ENCODE measurements around the gene C5orf58.

The C5orf58 gene

GRCh38 chr5:170286386-170286925 is 53.7 kb downstream of the C5orf58 start:
- no peak for TF ChIP-seq CTCF (conservative IDR thresholded peaks at IDR 0.05; ENCODE audit: low read depth, low read length)
- DNase-seq (ENCODE audit: low read depth) = no peak
- no peak overlapping the region for H3K4me3 ChIP-seq (ENCODE audit: low read depth, low read length)

GRCh38 chr5:170287532-170287931 is 54.7 kb downstream of the C5orf58 start:
- DNase-seq (ENCODE audit: low read depth) = peak; percentile 57
- H3K4me3 ChIP-seq (ENCODE audit: low read depth, low read length) = no peak overlapping the region
- no peak for TF ChIP-seq CTCF (conservative IDR thresholded peaks at IDR 0.05; ENCODE audit: low read depth, low read length)

- no peak overlapping the region for H3K4me3 ChIP-seq (ENCODE audit: low read depth, low read length)
- DNase-seq (ENCODE audit: low read depth) = no peak
- no peak for TF ChIP-seq CTCF (conservative IDR thresholded peaks at IDR 0.05; ENCODE audit: low read depth, low read length)
Observed at GRCh38 chr5:170288151-170288550, 55.4 kb downstream of the C5orf58 start.

GRCh38 chr5:170288551-170288950 is 55.8 kb downstream of the C5orf58 start:
- no peak for DNase-seq (ENCODE audit: low read depth)
- no peak overlapping the region for H3K4me3 ChIP-seq (ENCODE audit: low read depth, low read length)
- no peak for TF ChIP-seq CTCF (conservative IDR thresholded peaks at IDR 0.05; ENCODE audit: low read depth, low read length)

DNA sequence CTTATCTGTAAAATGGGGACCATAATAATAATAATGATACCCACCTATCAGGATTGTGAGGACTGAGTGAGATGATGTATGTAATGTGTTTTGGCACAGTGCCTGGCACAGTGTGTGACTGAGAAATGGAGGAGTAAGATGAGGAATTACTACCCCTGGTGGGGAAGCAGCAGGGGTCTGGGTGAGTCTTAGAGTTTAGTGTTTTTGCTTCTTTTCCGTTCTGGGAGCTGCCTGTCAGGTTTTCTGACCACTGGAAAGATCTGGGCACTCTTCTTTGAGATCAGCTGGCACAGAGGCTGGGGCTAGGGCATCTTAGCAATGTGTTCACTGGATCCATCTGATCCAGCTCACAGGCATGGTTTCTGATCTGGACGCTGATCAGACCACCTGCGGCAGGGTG is 56.3 kb downstream of the C5orf58 start:
- DNase-seq (ENCODE audit: low read depth) = no peak
- no peak for TF ChIP-seq CTCF (conservative IDR thresholded peaks at IDR 0.05; ENCODE audit: low read depth, low read length)
- no peak overlapping the region for H3K4me3 ChIP-seq (ENCODE audit: low read depth, low read length)

- no peak for DNase-seq (ENCODE audit: low read depth)
- TF ChIP-seq CTCF (conservative IDR thresholded peaks at IDR 0.05; ENCODE audit: low read depth, low read length) = no peak
- H3K4me3 ChIP-seq (ENCODE audit: low read depth, low read length) = no peak overlapping the region
Observed at GRCh38 chr5:170289764-170290163, 57.0 kb downstream of the C5orf58 start.

DNA sequence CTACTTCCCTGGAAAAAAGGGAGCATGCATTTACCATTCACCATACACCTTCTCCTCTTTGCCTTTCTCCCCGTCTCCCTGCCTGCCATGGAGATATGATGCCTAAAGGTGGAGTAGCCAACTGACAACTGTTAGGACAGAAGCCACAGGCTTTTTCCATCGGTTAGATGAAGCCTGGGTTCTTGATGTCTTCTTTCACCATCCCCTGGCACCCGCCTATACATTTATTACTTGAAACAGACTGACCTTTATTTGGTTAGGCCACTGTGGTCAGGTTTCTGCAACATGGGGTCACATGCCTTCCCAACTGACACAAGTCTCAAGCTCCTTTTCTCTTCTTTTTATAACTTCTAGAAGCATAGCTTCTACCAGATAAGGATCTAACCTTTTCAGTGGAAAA is 57.7 kb downstream of the C5orf58 start:
- H3K4me3 ChIP-seq (ENCODE audit: low read depth, low read length) = no peak overlapping the region
- no peak for DNase-seq (ENCODE audit: low read depth)
- TF ChIP-seq CTCF (conservative IDR thresholded peaks at IDR 0.05; ENCODE audit: low read depth, low read length) = no peak
